PFSK-1 (cell line): Measurements from ENCODE around the gene IGLL1.

Source experiments
- FOXP2 ChIP-seq: optimal IDR thresholded peaks from 2 replicates; pipeline ENCODE3; 2011; ENCODE audit warnings: borderline replicate concordance, control low read depth, inconsistent platforms; ENCODE audit not compliant: insufficient read depth; ENCODE audit errors: extremely low read length, extremely low read depth
- POLR2AphosphoS5 ChIP-seq: IDR thresholded peaks from 2 replicates; pipeline ENCODE4 v1.6.1; 2012; ENCODE audit warnings: low read depth, mild to moderate bottlenecking, control low read depth, low read length, moderate library complexity
- REST ChIP-seq, 2 experiments: IDR thresholded peaks; 2 replicates each; pipeline versions ENCODE4 v1.6.1 to v1.8.0; 2011 to 2012; ENCODE audit warnings: low read depth in 2 of 2, low read length in 2 of 2, control low read depth in 1 of 2, inconsistent platforms in 1 of 2, mild to moderate bottlenecking in 1 of 2, moderate library complexity in 1 of 2; ENCODE audit not compliant: insufficient read depth in 1 of 2
- SIN3A ChIP-seq: IDR thresholded peaks from 2 replicates; pipeline ENCODE4 v1.6.1; 2012; ENCODE audit warnings: mild to moderate bottlenecking, low read length, moderate library complexity, borderline replicate concordance; ENCODE audit not compliant: insufficient read depth
- TAF1 ChIP-seq: IDR thresholded peaks from 2 replicates; pipeline ENCODE4 v1.6.1; 2012; ENCODE audit warnings: low read length, control low read depth, borderline replicate concordance; ENCODE audit not compliant: insufficient read depth

The IGLL1 gene

GRCh38 chr22:23530766-23531282 lies 49.3 kb downstream of the IGLL1 start:
- no peak for TF ChIP-seq POLR2AphosphoS5
- TF ChIP-seq REST (IDR thresholded peaks at IDR 0.05; ENCODE audit: insufficient read depth in 1 of 2, low read depth in 2 of 2, low read length in 2 of 2), result no peak
- no peak for TF ChIP-seq FOXP2
- TF ChIP-seq SIN3A, result no peak
- no peak for TF ChIP-seq TAF1

GRCh38 chr22:23530106-23530505 lies 50.0 kb downstream of the IGLL1 start:
- TF ChIP-seq POLR2AphosphoS5 (no peak), REST (IDR thresholded peaks at IDR 0.05; ENCODE audit: insufficient read depth in 1 of 2, low read depth in 2 of 2, low read length in 2 of 2) (no peak), FOXP2 (no peak), SIN3A (no peak), TAF1 (no peak)

- no peak for TF ChIP-seq FOXP2
- no peak for TF ChIP-seq SIN3A
- TF ChIP-seq POLR2AphosphoS5, result no peak
- no peak for TF ChIP-seq TAF1
- no peak for TF ChIP-seq REST (IDR thresholded peaks at IDR 0.05; ENCODE audit: insufficient read depth in 1 of 2, low read depth in 2 of 2, low read length in 2 of 2)
Measured at GRCh38 chr22:23529166-23530103, 50.7 kb downstream of the IGLL1 start.

DNA sequence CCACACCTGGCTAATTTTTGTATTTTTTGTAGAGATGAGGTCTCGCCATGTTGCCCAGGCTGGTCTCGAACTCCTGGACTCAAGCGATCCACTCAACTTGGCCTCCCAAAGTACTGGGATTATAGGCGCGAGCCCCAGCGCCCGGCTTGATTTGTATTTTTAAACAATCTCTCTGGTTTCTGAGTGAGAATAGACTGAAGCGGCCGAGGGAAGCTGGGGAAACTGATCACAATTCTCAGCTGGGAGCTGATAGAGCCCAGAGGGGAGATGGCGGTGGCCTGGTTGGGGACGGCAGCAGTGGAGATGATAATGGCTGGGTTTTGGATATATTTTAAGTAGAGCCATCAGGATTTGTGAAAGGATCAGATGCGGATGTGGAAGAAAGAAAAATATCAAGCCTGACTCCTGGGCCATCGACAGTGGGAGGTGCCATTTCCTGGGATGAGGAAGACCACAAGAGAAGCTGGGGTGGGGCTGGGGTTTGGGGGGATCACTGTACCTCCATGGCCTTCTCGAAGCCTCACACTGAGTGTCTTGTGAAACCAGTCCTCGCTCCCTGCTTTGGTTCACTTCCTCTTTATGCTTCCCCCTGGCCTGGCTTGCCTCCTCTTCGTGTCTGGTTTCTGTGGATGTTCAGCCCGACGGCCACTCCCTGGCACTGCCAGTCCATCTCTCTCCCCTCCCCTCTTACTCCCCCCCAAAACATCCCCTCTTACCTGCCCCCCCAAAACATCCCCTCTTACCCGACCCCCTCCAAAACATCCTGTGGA lies 51.9 kb downstream of the IGLL1 start:
- no peak for TF ChIP-seq REST (IDR thresholded peaks at IDR 0.05; ENCODE audit: insufficient read depth in 1 of 2, low read depth in 2 of 2, low read length in 2 of 2)
- TF ChIP-seq TAF1, result no peak
- no peak for TF ChIP-seq POLR2AphosphoS5
- TF ChIP-seq SIN3A, result no peak
- no peak for TF ChIP-seq FOXP2
